Measurements from ENCODE around the gene PCDHB11. TPM values are rescaled to one million over a fixed set of nuclear protein-coding genes. Genes with fewer than 3 reads are reported as not detected.
"Not testable (repeated sequence)": the region's sequence is repeated elsewhere in the genome, so short reads cannot be mapped to it uniquely, and the experiment has no call there.

Gene PCDHB11
- total and polyA plus RNA-seq, 2 donors (not counting 1 experiment from before 2014, with no cell fraction given) = 0.36 to 1.7 TPM

GRCh38 chr5:141196363-141196762, 3.1 kb upstream of the PCDHB11 start:
- Histone ChIP-seq H4K20me1 (ENCODE audit: control insufficient read depth, extremely low read depth, insufficient read depth, low read length) (no peaks in the 10 kb centered on the region), H3K4me1 (ENCODE audit: control insufficient read depth, extremely low read depth, insufficient read depth, low read length) (no peaks in the 10 kb centered on the region), H3K36me3 (ENCODE audit: control insufficient read depth, insufficient read depth, low read length) (no peaks in the 10 kb centered on the region), H2AFZ (ENCODE audit: low read length) (no peak overlapping the region), H3K27me3 (ENCODE audit: control insufficient read depth, insufficient read depth, low read length) (no peaks in the 10 kb centered on the region), H3K9me3 (ENCODE audit: control insufficient read depth, insufficient read depth, low read depth, low read length) (no peaks in the 10 kb centered on the region), H3K27ac (ENCODE audit: insufficient read depth, low read length) (no peak overlapping the region), H3K79me2 (ENCODE audit: control insufficient read depth, insufficient read depth, low read length) (no peaks in the 10 kb centered on the region), H3K4me2 (ENCODE audit: extremely low read depth, insufficient read depth, low read length) (no peak overlapping the region), H3K9ac (ENCODE audit: insufficient read depth, low read length) (no peak overlapping the region), H3K4me3 (replicated peaks in 1 of 4; ENCODE audit: control extremely low read depth in 1 of 4, insufficient read depth in 1 of 4, low read depth in 3 of 4, low read length in 4 of 4) (no peak overlapping the region)
- TF ChIP-seq EZH2 (IDR thresholded peaks at IDR 0.05; ENCODE audit: low read length, missing control alignments) (no peak), CTCF (conservative IDR thresholded peaks at IDR 0.05 in 1 of 2, IDR thresholded peaks at IDR 0.05 in 1 of 2; ENCODE audit: low read depth in 1 of 2, low read length in 2 of 2) (no peak)
- DNase-seq (ENCODE audit: low read depth in 2 of 2) = no peak

GRCh38 chr5:141201126-141201525, 1.7 kb downstream of the PCDHB11 start:
- not testable (repeated sequence) for H3K79me2 ChIP-seq (ENCODE audit: control insufficient read depth, insufficient read depth, low read length); H3K27ac ChIP-seq (ENCODE audit: insufficient read depth, low read length); DNase-seq (ENCODE audit: low read depth in 2 of 2)

GRCh38 chr5:141201646-141202045, 2.2 kb downstream of the PCDHB11 start:
- not testable (repeated sequence) for H3K27me3 ChIP-seq (ENCODE audit: control insufficient read depth, insufficient read depth, low read length); H3K4me2 ChIP-seq (ENCODE audit: extremely low read depth, insufficient read depth, low read length); DNase-seq (ENCODE audit: low read depth in 2 of 2); H3K9ac ChIP-seq (ENCODE audit: insufficient read depth, low read length); H3K27ac ChIP-seq (ENCODE audit: insufficient read depth, low read length); H4K20me1 ChIP-seq (ENCODE audit: control insufficient read depth, extremely low read depth, insufficient read depth, low read length); H3K4me1 ChIP-seq (ENCODE audit: control insufficient read depth, extremely low read depth, insufficient read depth, low read length); H3K4me3 ChIP-seq (replicated peaks in 1 of 4; ENCODE audit: control extremely low read depth in 1 of 4, insufficient read depth in 1 of 4, low read depth in 3 of 4, low read length in 4 of 4); H2AFZ ChIP-seq (ENCODE audit: low read length); H3K9me3 ChIP-seq (ENCODE audit: control insufficient read depth, insufficient read depth, low read depth, low read length); H3K79me2 ChIP-seq (ENCODE audit: control insufficient read depth, insufficient read depth, low read length); H3K36me3 ChIP-seq (ENCODE audit: control insufficient read depth, insufficient read depth, low read length)

More at GRCh38 chr5:141201126-141201525, 1.7 kb downstream of the PCDHB11 start:
- not testable (repeated sequence) for H3K27me3 ChIP-seq (ENCODE audit: control insufficient read depth, insufficient read depth, low read length); H3K36me3 ChIP-seq (ENCODE audit: control insufficient read depth, insufficient read depth, low read length); H4K20me1 ChIP-seq (ENCODE audit: control insufficient read depth, extremely low read depth, insufficient read depth, low read length); H3K4me3 ChIP-seq (replicated peaks in 1 of 4; ENCODE audit: control extremely low read depth in 1 of 4, insufficient read depth in 1 of 4, low read depth in 3 of 4, low read length in 4 of 4); H3K9ac ChIP-seq (ENCODE audit: insufficient read depth, low read length); H3K9me3 ChIP-seq (ENCODE audit: control insufficient read depth, insufficient read depth, low read depth, low read length); H2AFZ ChIP-seq (ENCODE audit: low read length); H3K4me1 ChIP-seq (ENCODE audit: control insufficient read depth, extremely low read depth, insufficient read depth, low read length); H3K4me2 ChIP-seq (ENCODE audit: extremely low read depth, insufficient read depth, low read length)

GRCh38 chr5:141208478-141208877, 9.1 kb downstream of the PCDHB11 start, which contains the start of gene PCDHB12:
Gene PCDHB12 (plus strand): TSS chr5:141208719. CDS start chr5:141208908, 189 bp downstream.
- no peaks in the 10 kb centered on the region for H3K4me1 ChIP-seq (ENCODE audit: control insufficient read depth, extremely low read depth, insufficient read depth, low read length)
- H3K4me2 ChIP-seq (ENCODE audit: extremely low read depth, insufficient read depth, low read length) = no peak within 1 kb of the TSS
- no peak within 1 kb of the TSS for H3K4me3 ChIP-seq (replicated peaks in 1 of 4; ENCODE audit: control extremely low read depth in 1 of 4, insufficient read depth in 1 of 4, low read depth in 3 of 4, low read length in 4 of 4)
- no peaks in the 10 kb centered on the region for H3K79me2 ChIP-seq (ENCODE audit: control insufficient read depth, insufficient read depth, low read length)
- H3K36me3 ChIP-seq (ENCODE audit: control insufficient read depth, insufficient read depth, low read length) = no peaks in the 10 kb centered on the region
- H4K20me1 ChIP-seq (ENCODE audit: control insufficient read depth, extremely low read depth, insufficient read depth, low read length) = no peaks in the 10 kb centered on the region
- H3K27me3 ChIP-seq (ENCODE audit: control insufficient read depth, insufficient read depth, low read length) = no peaks in the 10 kb centered on the region
- no peak within 1 kb of the TSS for H3K27ac ChIP-seq (ENCODE audit: insufficient read depth, low read length)
- TF ChIP-seq EZH2 (IDR thresholded peaks at IDR 0.05; ENCODE audit: low read length, missing control alignments) = no peak
- no peak for TF ChIP-seq CTCF (conservative IDR thresholded peaks at IDR 0.05 in 1 of 2, IDR thresholded peaks at IDR 0.05 in 1 of 2; ENCODE audit: low read depth in 1 of 2, low read length in 2 of 2)
- H2AFZ ChIP-seq (ENCODE audit: low read length) = no peak within 1 kb of the TSS
- no peak for DNase-seq (ENCODE audit: low read depth in 2 of 2)
- no peak within 1 kb of the TSS for H3K9ac ChIP-seq (ENCODE audit: insufficient read depth, low read length)
- H3K9me3 ChIP-seq (ENCODE audit: control insufficient read depth, insufficient read depth, low read depth, low read length) = no peaks in the 10 kb centered on the region

GRCh38 chr5:141210281-141210680, 10.9 kb downstream of the PCDHB11 start:
- not testable (repeated sequence) for H3K9me3 ChIP-seq (ENCODE audit: control insufficient read depth, insufficient read depth, low read depth, low read length); H2AFZ ChIP-seq (ENCODE audit: low read length); H3K4me1 ChIP-seq (ENCODE audit: control insufficient read depth, extremely low read depth, insufficient read depth, low read length); H3K4me2 ChIP-seq (ENCODE audit: extremely low read depth, insufficient read depth, low read length); DNase-seq (ENCODE audit: low read depth in 2 of 2); H3K4me3 ChIP-seq (replicated peaks in 1 of 4; ENCODE audit: control extremely low read depth in 1 of 4, insufficient read depth in 1 of 4, low read depth in 3 of 4, low read length in 4 of 4); H3K79me2 ChIP-seq (ENCODE audit: control insufficient read depth, insufficient read depth, low read length); H3K9ac ChIP-seq (ENCODE audit: insufficient read depth, low read length); H4K20me1 ChIP-seq (ENCODE audit: control insufficient read depth, extremely low read depth, insufficient read depth, low read length); H3K36me3 ChIP-seq (ENCODE audit: control insufficient read depth, insufficient read depth, low read length); H3K27ac ChIP-seq (ENCODE audit: insufficient read depth, low read length); H3K27me3 ChIP-seq (ENCODE audit: control insufficient read depth, insufficient read depth, low read length)

Measured in fibroblast of lung (primary cell).